Tibial artery (tissue), 4 donors: ENCODE data around the gene LHX3.
A peak's percentile ranks its signal among the peaks of the same experiment; 100 is the strongest.

Experiments used
- DNase-seq, 2 donors: peaks; one replicate each; pipeline ENCODE4 v3.0.0-alpha.2; 2019
- H3K27ac ChIP-seq, 2 donors: fragments of 200-600 bp; sonication (generic) in 1 of 2; 1 replicate in 1 of 2; 2 replicates in 1 of 2; pipeline ENCODE4 v1.5.1; 2018 to 2019; ENCODE audit warnings: mild to moderate bottlenecking in 1 of 2
- H3K27me3 ChIP-seq, 2 donors: fragments of 200-600 bp; sonication (generic) in 1 of 2; one replicate each; pipeline versions ENCODE4 v1.5.1 to v1.6.0; 2016 to 2019
- H3K36me3 ChIP-seq, 3 donors: fragments of 200-600 bp; sonication (generic) in 2 of 3; one replicate each; pipeline ENCODE4 v1.5.1; 2016 to 2019; ENCODE audit warnings: mild to moderate bottlenecking in 2 of 3
- H3K4me1 ChIP-seq, 4 donors: fragments of 200-600 bp; sonication (generic) in 2 of 4; 1 replicate in 3 of 4; 2 replicates in 1 of 4; pipeline ENCODE4 v1.5.1; 2016 to 2019
- H3K4me3 ChIP-seq, 2 donors: fragments of 200-600 bp; sonication (generic) in 1 of 2; 1 replicate in 1 of 2; 2 replicates in 1 of 2; pipeline ENCODE4 v1.5.1; 2018 to 2019; ENCODE audit warnings: mild to moderate bottlenecking in 2 of 2
- H3K9me3 ChIP-seq, 3 donors: fragments of 200-600 bp; sonication (generic) in 1 of 3; one replicate each; pipeline ENCODE4 v1.5.1; 2016 to 2019
- intact Hi-C: fragments of 100-400 bp; cut with DNase I; formaldehyde crosslinking; loops from one replicate; pipeline ENCODE4 v1.15.0; 2023; ENCODE audit warnings: low total_unique reads
- TF ChIP-seq, protein P1 (sequence below), 2 experiments: fragments of 200-600 bp in 1 of 2; fragments of 450-650 bp in 1 of 2; IDR thresholded peaks; one replicate each; pipeline ENCODE4 v1.5.1; 2017 to 2019; ENCODE audit warnings: antibody characterized with exemption in 2 of 2, mild to moderate bottlenecking in 1 of 2, moderate library complexity in 1 of 2

LHX3 gene

DNA sequence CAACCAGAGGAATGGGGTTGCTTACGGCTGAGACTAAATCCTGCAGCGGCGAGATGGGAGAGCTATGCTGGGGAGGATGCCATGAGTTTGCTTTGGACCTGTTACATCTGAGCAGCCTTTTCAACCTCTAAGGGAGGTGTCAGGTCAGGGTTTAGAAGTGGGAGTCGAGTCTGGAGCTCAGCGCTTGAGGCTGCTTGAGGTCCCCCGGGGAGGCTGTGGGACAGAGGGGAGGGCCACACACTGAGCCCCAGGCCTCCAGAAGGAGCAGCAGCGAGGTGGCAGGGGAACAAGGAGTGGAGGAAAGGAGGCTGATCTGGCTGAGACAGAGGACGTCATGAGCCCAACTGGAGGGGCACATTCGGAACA, 42.6 kb upstream of the LHX3 start:
- intact Hi-C loops: loop anchor here (10.0 kb wide), 1 partner anchor 283 kb away; the partner anchor contains the start of gene UBAC1
- Histone ChIP-seq H3K4me1 (peaks cover 0 to 14% (median 9%) of the 10 kb centered on the region in 4 donors), H3K27ac (no peak overlapping the region), H3K9me3 (no peaks in the 10 kb centered on the region), H3K36me3 (no peaks in the 10 kb centered on the region), H3K4me3 (no peak overlapping the region), H3K27me3 (peaks cover 0 to 15% of the 10 kb centered on the region in 2 donors)
- TF ChIP-seq, protein P1, sequence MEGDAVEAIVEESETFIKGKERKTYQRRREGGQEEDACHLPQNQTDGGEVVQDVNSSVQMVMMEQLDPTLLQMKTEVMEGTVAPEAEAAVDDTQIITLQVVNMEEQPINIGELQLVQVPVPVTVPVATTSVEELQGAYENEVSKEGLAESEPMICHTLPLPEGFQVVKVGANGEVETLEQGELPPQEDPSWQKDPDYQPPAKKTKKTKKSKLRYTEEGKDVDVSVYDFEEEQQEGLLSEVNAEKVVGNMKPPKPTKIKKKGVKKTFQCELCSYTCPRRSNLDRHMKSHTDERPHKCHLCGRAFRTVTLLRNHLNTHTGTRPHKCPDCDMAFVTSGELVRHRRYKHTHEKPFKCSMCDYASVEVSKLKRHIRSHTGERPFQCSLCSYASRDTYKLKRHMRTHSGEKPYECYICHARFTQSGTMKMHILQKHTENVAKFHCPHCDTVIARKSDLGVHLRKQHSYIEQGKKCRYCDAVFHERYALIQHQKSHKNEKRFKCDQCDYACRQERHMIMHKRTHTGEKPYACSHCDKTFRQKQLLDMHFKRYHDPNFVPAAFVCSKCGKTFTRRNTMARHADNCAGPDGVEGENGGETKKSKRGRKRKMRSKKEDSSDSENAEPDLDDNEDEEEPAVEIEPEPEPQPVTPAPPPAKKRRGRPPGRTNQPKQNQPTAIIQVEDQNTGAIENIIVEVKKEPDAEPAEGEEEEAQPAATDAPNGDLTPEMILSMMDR (IDR thresholded peaks at IDR 0.05): no peak
- DNase-seq: no peak

DNA sequence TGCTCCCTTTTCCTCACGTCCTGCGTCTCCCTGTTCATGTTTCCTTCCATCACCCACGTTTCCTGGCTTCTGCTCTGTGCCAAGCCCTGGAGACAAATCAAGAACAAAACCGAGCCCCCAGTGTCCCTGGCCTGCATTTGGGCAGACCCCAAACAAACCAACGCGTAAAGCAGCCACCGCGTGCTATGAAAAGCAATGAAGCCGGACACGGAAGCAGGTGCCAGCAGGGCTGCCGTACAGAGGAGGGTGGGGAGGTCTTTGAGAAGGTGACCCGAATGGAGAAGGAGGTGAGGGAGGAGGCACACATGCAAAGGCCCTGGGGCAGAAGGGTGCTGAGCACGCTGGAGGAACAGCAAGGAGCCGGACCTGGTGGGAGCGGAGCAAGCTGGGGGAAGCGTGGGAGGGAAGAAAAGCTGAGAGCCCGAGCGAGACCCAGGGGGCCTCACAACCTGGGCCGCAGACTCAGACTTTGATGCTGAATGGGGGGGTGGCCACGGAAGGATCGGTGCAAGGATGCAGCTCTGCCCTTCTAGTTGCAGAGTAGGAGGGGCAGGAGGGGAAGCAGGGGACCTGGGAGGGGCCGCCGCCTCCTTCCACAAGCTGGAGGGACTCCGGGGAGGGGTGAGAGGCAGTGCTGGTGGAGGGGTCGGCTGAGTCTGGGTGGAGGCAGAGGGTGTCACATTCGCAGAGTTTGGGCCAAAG, 42.1 kb upstream of the LHX3 start:
- DNase-seq: no peak
- Histone ChIP-seq H3K27me3 (peaks cover 0 to 10% of the 10 kb centered on the region in 2 donors), H3K36me3 (no peaks in the 10 kb centered on the region), H3K9me3 (no peaks in the 10 kb centered on the region), H3K27ac (no peak overlapping the region), H3K4me3 (no peak overlapping the region), H3K4me1 (peaks cover 0 to 14% (median 9%) of the 10 kb centered on the region in 4 donors)
- TF ChIP-seq, protein P1 (IDR thresholded peaks at IDR 0.05): no peak
- intact Hi-C loops: loop anchor here (10.0 kb wide), 1 partner anchor 282 kb away; the partner anchor contains the start of gene UBAC1

DNA sequence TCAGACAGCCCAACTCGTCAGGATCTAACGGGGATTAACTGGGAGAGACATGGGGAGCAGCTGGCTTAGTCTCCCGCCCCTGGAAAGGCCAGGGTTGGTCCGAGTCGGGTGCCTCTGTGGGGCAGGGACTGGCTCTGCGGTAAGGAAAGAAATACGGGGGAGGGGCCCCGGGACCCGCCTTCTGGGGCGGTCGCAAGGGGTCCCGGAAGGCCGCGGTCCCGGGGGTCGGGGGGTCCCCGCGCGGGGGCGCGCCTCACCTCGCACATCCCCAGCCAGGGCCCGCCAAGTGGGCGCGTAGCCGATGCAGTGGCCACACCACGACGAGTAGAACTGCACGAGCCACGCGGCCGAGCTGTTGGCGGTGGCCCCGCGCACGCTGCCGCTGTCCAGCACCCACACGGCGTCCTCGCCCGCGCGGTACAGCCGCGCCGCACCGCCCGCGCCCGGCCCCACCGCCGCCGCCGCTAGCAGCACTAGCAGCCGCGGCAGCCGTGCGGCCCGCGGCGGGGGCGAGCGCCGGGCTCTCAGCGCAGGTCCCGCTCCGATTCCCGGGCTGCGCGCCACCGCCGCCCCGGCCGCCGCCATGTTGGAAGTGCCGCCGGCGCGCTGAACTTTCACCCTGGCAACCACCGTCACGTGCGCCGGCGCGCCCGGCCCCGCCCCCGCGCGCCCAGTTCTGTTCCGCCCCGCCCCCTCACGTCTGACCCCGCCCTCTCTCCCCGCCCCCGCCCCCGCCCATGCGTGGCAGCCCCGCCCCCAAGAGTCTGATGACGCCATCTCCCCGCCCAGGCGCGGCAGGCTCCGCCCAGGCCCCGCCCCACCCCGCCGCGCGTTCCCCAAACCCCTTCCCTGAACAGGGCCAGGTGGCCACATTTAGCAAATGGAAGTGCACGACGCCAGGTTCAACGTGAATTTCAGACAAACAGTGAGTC, 40.6 kb upstream of the LHX3 start, which contains the start of gene QSOX2:
QSOX2 (minus strand) TSS at position 594 of the 932 bp plus-strand sequence; CDS start at position 585, 9 bp downstream.
- TF ChIP-seq, protein P1 (IDR thresholded peaks at IDR 0.05): peak in 1 of 2 experiments; percentile 17
- Histone ChIP-seq H3K27me3 (no peaks in the 10 kb centered on the region), H3K9me3 (no peaks in the 10 kb centered on the region), H3K36me3 (no peaks in the 10 kb centered on the region), H3K27ac (peak within 1 kb of the TSS; percentile 23 to 46), H3K4me3 (peak within 1 kb of the TSS; percentile 74), H3K4me1 (peaks cover 0 to 14% (median 9%) of the 10 kb centered on the region in 4 donors)
- intact Hi-C loops: loop anchor here (10.0 kb wide), 1 partner anchor 281 kb away; the partner anchor contains the start of gene UBAC1
- DNase-seq: peak; percentile 73 to 88

DNA sequence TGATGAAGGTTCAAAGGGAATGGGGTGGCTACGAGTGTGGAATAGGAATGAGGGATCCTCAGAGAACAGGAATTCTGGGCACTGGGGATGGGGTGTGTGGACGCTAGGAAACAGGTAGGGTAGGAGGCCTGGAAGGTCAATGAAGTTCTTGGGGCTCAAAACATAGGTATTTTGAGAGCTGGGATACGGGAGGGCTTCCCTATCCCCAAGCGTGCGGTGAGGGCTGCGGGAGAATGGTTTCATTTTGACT, 40.0 kb upstream of the LHX3 start:
- H3K9me3 ChIP-seq: no peaks in the 10 kb centered on the region
- TF ChIP-seq, protein P1 (IDR thresholded peaks at IDR 0.05): no peak
- DNase-seq: no peak
- peak overlapping the region in 1 of 2 donors; percentile 46 for H3K27ac ChIP-seq
- no peaks in the 10 kb centered on the region for H3K27me3 ChIP-seq
- H3K4me1 ChIP-seq: peaks cover 0 to 14% (median 9%) of the 10 kb centered on the region in 4 donors
- intact Hi-C loops: loop anchor here (10.0 kb wide), 1 partner anchor 280 kb away; the partner anchor contains the start of gene UBAC1
- no peaks in the 10 kb centered on the region for H3K36me3 ChIP-seq
- peak overlapping the region; percentile 74 for H3K4me3 ChIP-seq

DNA sequence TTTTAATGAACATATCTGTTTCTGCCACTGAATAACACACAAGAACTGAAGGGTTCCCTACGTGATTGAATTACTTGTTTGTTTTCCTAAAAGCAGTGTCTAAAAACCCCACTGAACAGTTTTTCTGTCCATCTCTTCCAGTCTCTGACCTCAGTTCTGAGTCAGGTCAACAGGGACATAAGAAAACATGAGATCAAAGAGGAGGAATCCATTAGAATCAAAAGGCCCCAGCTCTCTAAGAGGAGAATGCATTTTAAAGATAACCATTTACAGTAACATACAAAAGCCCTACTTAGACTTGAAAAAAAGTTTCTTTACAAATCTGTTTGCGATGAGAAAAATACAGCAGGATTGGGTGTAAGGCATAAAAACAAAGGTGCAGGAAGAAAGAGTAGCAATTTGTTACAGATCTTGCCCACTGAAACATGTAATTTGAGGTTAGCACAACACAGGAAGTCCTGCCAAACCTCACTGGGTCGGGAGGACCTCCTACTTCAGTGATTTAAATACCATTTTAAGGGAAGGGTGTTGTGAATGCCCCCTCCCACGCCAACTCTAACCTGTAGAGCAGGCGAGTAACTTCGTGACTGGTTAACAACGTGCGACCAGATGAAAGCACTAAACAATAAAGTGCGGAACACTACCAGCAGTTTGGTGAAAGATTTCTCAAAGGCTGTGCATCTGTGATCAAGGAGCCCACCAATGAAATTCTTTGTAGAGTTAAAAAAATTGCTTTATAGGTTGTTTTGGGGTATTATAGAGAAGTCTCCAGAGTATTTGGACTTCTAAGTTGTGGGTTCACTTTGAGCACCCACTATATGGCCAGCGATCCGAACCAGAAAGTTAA, 39.4 kb upstream of the LHX3 start:
- TF ChIP-seq, protein P1 (IDR thresholded peaks at IDR 0.05): no peak
- no peaks in the 10 kb centered on the region for H3K9me3 ChIP-seq
- DNase-seq: no peak
- H3K27me3 ChIP-seq: no peaks in the 10 kb centered on the region
- no peak overlapping the region for H3K27ac ChIP-seq
- peak overlapping the region; percentile 74 for H3K4me3 ChIP-seq
- H3K4me1 ChIP-seq: peaks cover 0 to 14% (median 9%) of the 10 kb centered on the region in 4 donors
- intact Hi-C loops: loop anchor here (10.0 kb wide), 1 partner anchor 280 kb away; the partner anchor contains the start of gene UBAC1
- H3K36me3 ChIP-seq: no peaks in the 10 kb centered on the region
